Epithelial cell of esophagus (primary cell): ENCODE data around the gene WDR89.
"Not testable (repeated sequence)": the region's sequence is repeated elsewhere in the genome, so short reads cannot be mapped to it uniquely, and the experiment has no call there.

ENCODE experiments used
- DNase-seq: peaks from one replicate; pipeline ENCODE4 v3.0.0; 2010; ENCODE audit warnings: low read depth
- H3K4me3 ChIP-seq: 2 replicates; pipeline ENCODE4 v1.5.1; 2011; ENCODE audit warnings: mild to moderate bottlenecking, low read length, control low read depth
- TF ChIP-seq, protein P1 (sequence below): IDR thresholded peaks from 2 replicates; pipeline ENCODE4 v1.5.1; 2011; ENCODE audit warnings: low read depth, mild to moderate bottlenecking, low read length, control low read depth, inconsistent platforms; ENCODE audit not compliant: insufficient read depth; ENCODE audit errors: missing control alignments

The WDR89 gene

DNA sequence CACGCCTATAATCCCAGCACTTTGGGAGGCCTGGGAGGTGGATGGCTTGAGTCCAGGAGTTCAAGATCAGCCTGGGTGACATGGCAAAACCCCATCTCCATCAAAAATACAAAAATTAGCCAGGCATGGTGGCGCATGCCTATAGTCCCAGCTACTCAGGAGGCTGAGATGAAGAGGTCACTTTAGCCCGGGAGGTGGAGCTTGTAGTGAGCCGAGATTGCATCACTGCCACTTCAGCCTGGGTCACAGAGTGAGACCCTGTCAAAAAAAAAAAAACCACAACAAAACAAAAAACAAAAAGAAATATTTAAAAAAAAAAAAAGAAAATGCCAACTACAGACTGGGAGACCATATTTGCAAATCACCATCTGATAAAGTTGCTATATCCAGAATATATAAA is 17.5 kb downstream of the WDR89 start:
- DNase-seq = no peak
- TF ChIP-seq, protein P1, sequence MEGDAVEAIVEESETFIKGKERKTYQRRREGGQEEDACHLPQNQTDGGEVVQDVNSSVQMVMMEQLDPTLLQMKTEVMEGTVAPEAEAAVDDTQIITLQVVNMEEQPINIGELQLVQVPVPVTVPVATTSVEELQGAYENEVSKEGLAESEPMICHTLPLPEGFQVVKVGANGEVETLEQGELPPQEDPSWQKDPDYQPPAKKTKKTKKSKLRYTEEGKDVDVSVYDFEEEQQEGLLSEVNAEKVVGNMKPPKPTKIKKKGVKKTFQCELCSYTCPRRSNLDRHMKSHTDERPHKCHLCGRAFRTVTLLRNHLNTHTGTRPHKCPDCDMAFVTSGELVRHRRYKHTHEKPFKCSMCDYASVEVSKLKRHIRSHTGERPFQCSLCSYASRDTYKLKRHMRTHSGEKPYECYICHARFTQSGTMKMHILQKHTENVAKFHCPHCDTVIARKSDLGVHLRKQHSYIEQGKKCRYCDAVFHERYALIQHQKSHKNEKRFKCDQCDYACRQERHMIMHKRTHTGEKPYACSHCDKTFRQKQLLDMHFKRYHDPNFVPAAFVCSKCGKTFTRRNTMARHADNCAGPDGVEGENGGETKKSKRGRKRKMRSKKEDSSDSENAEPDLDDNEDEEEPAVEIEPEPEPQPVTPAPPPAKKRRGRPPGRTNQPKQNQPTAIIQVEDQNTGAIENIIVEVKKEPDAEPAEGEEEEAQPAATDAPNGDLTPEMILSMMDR = no peak
- H3K4me3 ChIP-seq = no peak overlapping the region

DNA sequence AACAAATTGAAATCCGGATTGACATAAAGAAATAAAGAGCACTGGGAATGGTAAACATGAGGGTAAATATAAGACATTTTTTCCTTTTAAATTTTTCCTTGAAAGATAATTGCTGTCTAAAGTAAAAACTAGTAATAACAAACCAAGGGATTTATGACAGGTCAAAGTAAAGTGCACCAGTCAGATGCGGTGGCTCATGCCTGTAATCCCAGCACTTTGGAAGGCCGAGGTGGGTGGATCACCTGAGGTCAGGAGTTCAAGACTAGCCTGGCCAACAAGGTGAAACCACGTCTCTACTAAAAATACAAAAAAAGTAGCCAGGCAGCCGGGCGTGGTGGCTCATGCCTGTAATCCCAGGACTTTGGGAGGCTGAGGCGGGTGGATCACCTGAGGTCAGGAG is 19.7 kb downstream of the WDR89 start:
- not testable (repeated sequence) for DNase-seq, H3K4me3 ChIP-seq

DNA sequence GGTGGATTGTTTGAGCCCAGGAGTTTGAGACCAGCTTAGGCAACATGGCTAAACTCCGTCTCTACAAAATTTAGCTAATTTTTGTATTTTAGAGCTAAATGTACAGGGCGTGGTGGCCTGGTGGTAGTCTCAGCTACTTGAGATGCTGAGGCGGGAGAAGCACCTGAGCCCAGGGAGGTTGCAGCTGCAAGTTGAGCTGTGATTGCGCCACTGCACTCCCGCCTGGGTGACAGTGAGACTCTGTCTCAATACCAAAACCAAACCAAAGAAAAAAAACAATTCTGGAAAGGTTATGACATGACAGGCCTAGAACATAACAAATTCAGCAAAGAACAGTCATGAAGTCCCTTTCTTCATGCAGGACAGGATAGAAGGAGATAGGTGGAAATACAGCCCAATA is 25.7 kb downstream of the WDR89 start:
- TF ChIP-seq, protein P1 = no peak
- peak; percentile 44 for DNase-seq
- no peak overlapping the region for H3K4me3 ChIP-seq

DNA sequence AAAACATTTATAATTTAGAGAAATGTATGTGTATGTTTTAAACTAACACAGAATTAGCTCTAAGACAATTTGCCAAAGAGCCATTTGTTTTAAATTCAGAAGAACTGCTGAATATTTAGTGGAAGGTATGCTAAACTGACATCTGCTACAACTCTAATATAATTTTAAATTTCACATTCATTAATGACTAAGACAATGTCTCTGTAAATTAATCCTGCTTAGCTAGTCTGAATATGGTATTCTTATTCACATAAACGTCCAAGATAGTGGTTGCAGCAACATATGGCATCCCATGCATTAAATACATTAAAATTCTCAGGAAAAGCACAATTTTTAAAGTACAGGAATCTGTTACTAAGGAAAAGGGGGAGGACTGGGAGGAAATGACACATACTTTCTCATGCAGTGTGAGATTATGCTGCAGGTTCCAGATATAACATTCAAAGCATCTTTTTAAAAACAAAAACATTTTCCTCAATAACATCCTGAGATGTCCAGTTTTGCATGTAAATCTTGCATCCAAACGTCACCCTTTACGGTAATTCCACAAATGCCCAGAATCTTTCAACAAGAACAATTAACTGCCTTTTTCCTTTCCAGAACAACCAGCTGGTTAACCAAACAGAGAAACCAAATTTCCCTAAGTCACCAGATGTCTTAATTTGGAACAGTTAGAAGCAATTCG is 26.9 kb downstream of the WDR89 start:
- DNase-seq = peak; percentile 15
- no peak overlapping the region for H3K4me3 ChIP-seq

DNA sequence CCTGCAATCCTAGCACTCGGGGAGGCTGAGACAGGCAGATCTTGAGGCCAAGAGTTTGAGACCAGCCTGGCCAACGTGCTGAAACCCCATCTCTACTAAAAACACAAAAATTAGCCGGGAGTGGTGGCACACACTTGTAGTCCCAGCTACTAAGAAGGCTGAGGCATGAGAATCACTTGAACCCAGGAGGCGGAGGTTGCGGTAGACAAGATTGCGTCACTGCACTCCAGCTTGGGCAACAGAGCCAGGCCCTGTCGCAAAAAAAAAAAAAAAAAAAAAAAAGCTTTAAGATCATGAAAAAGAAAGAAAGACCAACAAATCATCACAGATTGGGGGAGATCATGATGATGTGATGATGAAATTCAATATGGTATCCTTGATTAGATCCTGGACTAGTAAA is 30.6 kb downstream of the WDR89 start:
- no peak for DNase-seq
- TF ChIP-seq, protein P1 = no peak
- H3K4me3 ChIP-seq = no peak overlapping the region

More for the DNA sequence above, 26.9 kb downstream of the WDR89 start:
- TF ChIP-seq, protein P1 = no peak

DNA sequence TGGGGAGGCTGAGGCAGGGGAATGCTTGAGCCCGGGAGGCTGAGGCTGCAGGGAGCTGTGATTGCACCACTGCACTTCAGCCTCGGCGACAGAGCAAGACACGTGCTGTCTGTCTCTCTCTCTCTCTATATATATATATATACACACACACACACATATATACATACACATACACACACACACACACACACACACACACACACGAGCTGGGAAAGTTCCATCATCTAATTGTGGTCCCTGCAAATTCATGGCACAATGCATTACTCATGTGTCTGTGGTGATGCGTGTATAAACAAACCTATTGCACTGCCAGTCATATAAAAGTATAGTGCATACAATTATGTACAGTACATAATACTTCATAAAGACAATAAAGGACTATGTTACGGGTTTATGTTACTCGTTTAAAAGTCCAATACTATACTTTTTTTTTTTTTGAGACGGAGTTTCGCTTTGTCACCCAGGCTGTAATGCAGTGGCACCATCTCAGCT is 36.6 kb downstream of the WDR89 start:
- DNase-seq = peak; percentile 40
- TF ChIP-seq, protein P1 = no peak
- no peak overlapping the region for H3K4me3 ChIP-seq

DNA sequence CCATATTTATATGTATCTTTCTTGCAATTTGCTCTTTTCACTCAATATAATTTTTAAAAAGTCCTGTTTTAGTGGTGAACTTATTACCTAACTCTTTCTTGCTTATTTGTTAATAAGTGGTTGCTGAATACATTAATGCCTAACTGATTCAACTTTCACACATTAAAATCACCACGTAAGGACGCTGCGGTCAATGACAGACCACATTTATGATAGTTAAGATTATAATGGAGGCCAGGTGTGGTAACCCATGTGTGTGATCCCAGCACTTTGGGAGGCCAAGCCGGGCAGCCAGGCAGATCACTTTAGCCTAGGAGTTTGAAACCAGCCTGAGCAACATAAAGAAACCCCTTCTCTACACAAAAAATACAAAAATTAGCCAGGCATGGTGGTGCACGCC is 37.0 kb downstream of the WDR89 start:
- TF ChIP-seq, protein P1 = no peak
- DNase-seq = no peak

More for the DNA sequence above, 37.0 kb downstream of the WDR89 start:
- no peak overlapping the region for H3K4me3 ChIP-seq
